ENCODE measurements around the gene FAM13B. TPM values are rescaled to one million over a fixed set of nuclear protein-coding genes. Genes with fewer than 3 reads are reported as not detected.
A peak's percentile ranks its signal among the peaks of the same experiment; 100 is the strongest.

The FAM13B gene
- total and polyA plus RNA-seq, 9 of the 15 experiments (the other 6 are each of a cell fraction or from before 2014, with no cell fraction given) = 2.3 to 21.6 (median 14.1) TPM

DNA sequence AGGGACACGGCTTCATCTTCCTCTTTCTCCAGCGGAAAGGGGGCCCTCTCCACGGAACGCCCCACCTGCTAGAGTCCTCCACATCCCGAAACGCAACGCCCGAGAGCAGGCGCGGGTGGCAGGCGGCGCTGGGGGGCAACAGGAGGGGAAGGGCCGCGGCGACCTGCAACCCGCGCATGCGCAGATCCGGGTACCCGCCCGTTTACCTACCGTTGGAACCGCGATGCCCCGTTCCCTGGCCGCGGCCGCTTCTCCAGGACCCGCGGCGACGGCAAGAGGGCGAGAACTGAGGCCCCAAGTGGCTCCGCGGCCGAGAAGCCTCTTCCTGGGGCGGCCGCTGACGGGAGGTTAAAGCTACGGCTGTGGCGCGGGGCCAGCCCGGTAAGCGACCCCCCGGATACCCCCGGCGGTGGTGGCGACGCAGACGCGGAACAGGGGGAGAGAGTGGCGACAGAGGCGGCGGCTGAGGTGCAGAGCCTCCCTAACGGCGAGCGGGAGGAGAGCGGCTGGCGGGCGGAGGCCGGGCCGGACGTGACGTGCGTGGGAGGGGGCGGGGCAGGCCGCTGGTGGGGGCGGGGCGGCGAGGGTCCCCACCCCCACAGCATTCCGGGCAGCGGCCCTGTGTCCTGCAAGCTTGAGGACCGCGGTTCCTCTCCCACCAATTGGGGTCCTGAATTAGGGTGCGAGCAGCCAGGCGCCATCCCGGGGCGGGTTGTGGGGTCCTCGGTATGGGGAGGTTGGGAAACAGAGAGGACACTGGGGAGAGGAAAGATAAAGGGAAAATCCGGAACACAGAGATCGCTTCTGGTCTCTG lies at the start of gene FAM13B (continued):
- no peak for TF ChIP-seq ZNF551 (CRISPR knock-in tag; IDR thresholded peaks at IDR 0.05)
- TF ChIP-seq, protein P1, sequence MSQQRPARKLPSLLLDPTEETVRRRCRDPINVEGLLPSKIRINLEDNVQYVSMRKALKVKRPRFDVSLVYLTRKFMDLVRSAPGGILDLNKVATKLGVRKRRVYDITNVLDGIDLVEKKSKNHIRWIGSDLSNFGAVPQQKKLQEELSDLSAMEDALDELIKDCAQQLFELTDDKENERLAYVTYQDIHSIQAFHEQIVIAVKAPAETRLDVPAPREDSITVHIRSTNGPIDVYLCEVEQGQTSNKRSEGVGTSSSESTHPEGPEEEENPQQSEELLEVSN (IDR thresholded peaks at IDR 0.05; ENCODE audit: borderline replicate concordance in 1 of 2, extremely low read depth in 1 of 2, insufficient read depth in 1 of 2, insufficient read length in 1 of 2, low read depth in 1 of 2, low read length in 1 of 2, poor library complexity in 1 of 2, severe bottlenecking in 1 of 2) = peak in 1 of 2 experiments; percentile 49
- no peak for TF ChIP-seq ZNF12 (CRISPR knock-in tag; IDR thresholded peaks at IDR 0.05)
- no peak for TF ChIP-seq FOXM1 (IDR thresholded peaks at IDR 0.05; ENCODE audit: low read depth)
- TF ChIP-seq FOXM1 (CRISPR knock-in tag; IDR thresholded peaks at IDR 0.05; ENCODE audit: low read depth) = no peak
- TF ChIP-seq SAFB2 (IDR thresholded peaks at IDR 0.05; ENCODE audit: borderline replicate concordance, low read depth, low read length, severe bottlenecking) = no peak
- TF ChIP-seq HNRNPH1 (optimal IDR thresholded peaks at IDR 0.05; ENCODE audit: low read depth, low read length) = no peak
- TF ChIP-seq TCF3 (CRISPR knock-in tag; IDR thresholded peaks at IDR 0.05) = no peak; the same call in 1 of the 2 replicates
- TF ChIP-seq CBX5 (IDR thresholded peaks at IDR 0.05; ENCODE audit: borderline replicate concordance, low read depth) = no peak
- TF ChIP-seq, protein P2, sequence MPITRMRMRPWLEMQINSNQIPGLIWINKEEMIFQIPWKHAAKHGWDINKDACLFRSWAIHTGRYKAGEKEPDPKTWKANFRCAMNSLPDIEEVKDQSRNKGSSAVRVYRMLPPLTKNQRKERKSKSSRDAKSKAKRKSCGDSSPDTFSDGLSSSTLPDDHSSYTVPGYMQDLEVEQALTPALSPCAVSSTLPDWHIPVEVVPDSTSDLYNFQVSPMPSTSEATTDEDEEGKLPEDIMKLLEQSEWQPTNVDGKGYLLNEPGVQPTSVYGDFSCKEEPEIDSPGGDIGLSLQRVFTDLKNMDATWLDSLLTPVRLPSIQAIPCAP (CRISPR knock-in tag; IDR thresholded peaks at IDR 0.05; ENCODE audit: borderline replicate concordance) = no peak
- TF ChIP-seq POLR3A (IDR thresholded peaks at IDR 0.05; ENCODE audit: borderline replicate concordance, extremely low read depth, insufficient read depth, insufficient read length) = no peak
- TF ChIP-seq, protein P3, sequence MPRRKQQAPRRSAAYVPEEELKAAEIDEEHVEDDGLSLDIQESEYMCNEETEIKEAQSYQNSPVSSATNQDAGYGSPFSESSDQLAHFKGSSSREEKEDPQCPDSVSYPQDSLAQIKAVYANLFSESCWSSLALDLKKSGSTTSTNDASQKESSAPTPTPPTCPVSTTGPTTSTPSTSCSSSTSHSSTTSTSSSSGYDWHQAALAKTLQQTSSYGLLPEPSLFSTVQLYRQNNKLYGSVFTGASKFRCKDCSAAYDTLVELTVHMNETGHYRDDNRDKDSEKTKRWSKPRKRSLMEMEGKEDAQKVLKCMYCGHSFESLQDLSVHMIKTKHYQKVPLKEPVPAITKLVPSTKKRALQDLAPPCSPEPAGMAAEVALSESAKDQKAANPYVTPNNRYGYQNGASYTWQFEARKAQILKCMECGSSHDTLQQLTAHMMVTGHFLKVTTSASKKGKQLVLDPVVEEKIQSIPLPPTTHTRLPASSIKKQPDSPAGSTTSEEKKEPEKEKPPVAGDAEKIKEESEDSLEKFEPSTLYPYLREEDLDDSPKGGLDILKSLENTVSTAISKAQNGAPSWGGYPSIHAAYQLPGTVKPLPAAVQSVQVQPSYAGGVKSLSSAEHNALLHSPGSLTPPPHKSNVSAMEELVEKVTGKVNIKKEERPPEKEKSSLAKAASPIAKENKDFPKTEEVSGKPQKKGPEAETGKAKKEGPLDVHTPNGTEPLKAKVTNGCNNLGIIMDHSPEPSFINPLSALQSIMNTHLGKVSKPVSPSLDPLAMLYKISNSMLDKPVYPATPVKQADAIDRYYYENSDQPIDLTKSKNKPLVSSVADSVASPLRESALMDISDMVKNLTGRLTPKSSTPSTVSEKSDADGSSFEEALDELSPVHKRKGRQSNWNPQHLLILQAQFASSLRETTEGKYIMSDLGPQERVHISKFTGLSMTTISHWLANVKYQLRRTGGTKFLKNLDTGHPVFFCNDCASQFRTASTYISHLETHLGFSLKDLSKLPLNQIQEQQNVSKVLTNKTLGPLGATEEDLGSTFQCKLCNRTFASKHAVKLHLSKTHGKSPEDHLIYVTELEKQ (CRISPR knock-in tag; IDR thresholded peaks at IDR 0.05) = no peak
- TF ChIP-seq, protein P4, sequence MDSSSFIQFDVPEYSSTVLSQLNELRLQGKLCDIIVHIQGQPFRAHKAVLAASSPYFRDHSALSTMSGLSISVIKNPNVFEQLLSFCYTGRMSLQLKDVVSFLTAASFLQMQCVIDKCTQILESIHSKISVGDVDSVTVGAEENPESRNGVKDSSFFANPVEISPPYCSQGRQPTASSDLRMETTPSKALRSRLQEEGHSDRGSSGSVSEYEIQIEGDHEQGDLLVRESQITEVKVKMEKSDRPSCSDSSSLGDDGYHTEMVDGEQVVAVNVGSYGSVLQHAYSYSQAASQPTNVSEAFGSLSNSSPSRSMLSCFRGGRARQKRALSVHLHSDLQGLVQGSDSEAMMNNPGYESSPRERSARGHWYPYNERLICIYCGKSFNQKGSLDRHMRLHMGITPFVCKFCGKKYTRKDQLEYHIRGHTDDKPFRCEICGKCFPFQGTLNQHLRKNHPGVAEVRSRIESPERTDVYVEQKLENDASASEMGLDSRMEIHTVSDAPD (CRISPR knock-in tag; IDR thresholded peaks at IDR 0.05) = no peak
- no peak for TF ChIP-seq RFX7 (CRISPR knock-in tag; IDR thresholded peaks at IDR 0.05)
- TF ChIP-seq, protein P5, sequence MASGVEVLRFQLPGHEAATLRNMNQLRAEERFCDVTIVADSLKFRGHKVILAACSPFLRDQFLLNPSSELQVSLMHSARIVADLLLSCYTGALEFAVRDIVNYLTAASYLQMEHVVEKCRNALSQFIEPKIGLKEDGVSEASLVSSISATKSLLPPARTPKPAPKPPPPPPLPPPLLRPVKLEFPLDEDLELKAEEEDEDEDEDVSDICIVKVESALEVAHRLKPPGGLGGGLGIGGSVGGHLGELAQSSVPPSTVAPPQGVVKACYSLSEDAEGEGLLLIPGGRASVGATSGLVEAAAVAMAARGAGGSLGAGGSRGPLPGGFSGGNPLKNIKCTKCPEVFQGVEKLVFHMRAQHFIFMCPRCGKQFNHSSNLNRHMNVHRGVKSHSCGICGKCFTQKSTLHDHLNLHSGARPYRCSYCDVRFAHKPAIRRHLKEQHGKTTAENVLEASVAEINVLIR (CRISPR knock-in tag; IDR thresholded peaks at IDR 0.05) = peak; percentile 59; the same call in 1 of the 2 replicates
- TF ChIP-seq TSC22D4 (tag; IDR thresholded peaks at IDR 0.05) = no peak
- no peak for TF ChIP-seq ZNF197 (CRISPR knock-in tag; IDR thresholded peaks at IDR 0.05; ENCODE audit: low read depth)
- no peak for TF ChIP-seq HCFC1 (IDR thresholded peaks at IDR 0.05; ENCODE audit: low read depth, low read length)
